Measurements from ENCODE around the gene TNFSF12.
A peak's percentile ranks its signal among the peaks of the same experiment; 100 is the strongest.

Gene TNFSF12

DNA sequence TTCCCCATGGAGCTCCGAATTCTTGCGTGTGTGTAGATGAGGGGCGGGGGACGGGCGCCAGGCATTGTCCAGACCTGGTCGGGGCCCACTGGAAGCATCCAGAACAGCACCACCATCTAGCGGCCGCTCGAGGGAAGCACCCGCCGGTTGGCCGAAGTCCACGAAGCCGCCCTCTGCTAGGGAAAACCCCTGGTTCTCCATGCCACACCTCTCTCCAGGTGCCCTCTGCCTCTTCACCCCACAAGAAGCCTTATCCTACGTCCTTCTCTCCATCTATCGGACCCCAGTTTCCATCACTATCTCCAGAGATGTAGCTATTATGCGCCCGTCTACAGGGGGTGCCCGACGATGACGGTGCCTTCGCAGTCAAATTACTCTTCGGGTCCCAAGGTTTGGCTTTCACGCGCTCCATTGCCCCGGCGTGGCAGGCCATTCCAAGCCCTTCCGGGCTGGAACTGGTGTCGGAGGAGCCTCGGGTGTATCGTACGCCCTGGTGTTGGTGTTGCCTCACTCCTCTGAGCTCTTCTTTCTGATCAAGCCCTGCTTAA lies 12.2 kb downstream of the TNFSF12 start:
- H3K27ac ChIP-seq (ENCODE audit: low read depth, low read length): peak overlapping the region; percentile 99
- peak overlapping the region; percentile 82 for H3K4me3 ChIP-seq (ENCODE audit: low read length)
- peak overlapping the region; percentile 12 for H3K9ac ChIP-seq (ENCODE audit: low read length)
- H3K27me3 ChIP-seq (ENCODE audit: control insufficient read depth, insufficient read depth, low read length): no peaks in the 10 kb centered on the region
- peaks cover 15% of the 10 kb centered on the region for H3K36me3 ChIP-seq (ENCODE audit: control insufficient read depth, insufficient read depth, low read length)
- peaks cover 40% of the 10 kb centered on the region for H3K4me1 ChIP-seq (ENCODE audit: control insufficient read depth, insufficient read depth, low read length)

DNA sequence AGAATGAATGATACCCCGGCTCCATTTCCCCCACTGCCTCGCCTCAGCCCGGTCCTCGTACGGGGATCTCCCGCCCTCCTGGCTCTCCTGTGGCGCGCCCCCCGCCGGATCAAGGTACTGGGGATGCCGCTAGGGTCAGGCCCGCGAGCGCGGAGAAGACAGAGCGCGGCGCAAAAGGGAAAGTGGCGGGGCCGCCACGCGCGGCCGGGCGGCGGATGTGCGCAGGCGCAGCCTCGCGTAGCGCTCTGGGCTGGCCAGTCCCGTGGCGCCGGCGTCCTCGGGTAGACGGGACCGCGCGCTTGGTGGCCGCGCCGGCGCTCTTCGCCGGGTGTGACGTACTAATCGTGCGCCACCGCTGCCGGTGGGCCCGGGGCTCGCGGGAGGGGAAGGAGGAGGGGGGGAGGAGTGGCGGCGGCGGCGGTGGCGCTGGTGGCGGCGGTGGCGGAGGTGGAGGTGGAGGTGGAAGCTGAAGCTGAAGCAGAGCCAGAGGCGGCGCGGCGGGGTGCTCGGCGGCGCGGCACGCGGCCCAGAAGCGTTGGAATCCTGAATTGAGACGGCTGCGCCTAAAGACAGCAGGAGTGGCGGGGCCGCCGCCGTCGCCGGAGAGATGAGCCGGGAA lies 12.8 kb downstream of the TNFSF12 start, which contains the start of gene SENP3:
Gene SENP3, plus strand, starts transcription at position 331 of the 619 bp plus-strand sequence. CDS start 1,158 bp downstream, outside the sequence.
- H3K27me3 ChIP-seq (ENCODE audit: control insufficient read depth, insufficient read depth, low read length): no peaks in the 10 kb centered on the region
- H3K27ac ChIP-seq (ENCODE audit: low read depth, low read length): peak within 1 kb of the TSS; percentile 99
- peaks cover 15% of the 10 kb centered on the region for H3K36me3 ChIP-seq (ENCODE audit: control insufficient read depth, insufficient read depth, low read length)
- H3K4me3 ChIP-seq (ENCODE audit: low read length): peak within 1 kb of the TSS; percentile 82
- peaks cover 40% of the 10 kb centered on the region for H3K4me1 ChIP-seq (ENCODE audit: control insufficient read depth, insufficient read depth, low read length)
- peak within 1 kb of the TSS; percentile 33 for H3K9ac ChIP-seq (ENCODE audit: low read length)

DNA sequence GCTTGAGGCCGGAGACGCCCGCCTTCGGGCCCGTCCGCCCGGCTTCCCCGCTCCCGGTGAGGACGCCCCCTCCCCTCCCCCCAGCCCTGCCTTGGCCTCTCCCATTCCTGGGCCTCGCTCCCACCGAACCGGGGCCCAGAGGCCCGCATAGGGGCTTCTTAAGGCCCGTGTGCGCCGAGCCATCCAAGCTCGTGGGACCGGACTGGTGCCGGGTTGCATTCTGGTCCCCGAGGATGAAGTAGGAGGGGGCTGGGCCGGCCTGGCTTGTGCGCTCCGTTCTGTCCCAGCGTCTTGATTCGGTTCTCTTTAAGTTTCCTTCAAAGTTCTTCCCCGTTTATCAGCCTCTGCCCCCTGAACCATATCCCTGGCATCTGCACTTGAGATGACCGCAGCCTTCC lies 13.3 kb downstream of the TNFSF12 start:
- H3K27ac ChIP-seq (ENCODE audit: low read depth, low read length): peak overlapping the region; percentile 87

DNA sequence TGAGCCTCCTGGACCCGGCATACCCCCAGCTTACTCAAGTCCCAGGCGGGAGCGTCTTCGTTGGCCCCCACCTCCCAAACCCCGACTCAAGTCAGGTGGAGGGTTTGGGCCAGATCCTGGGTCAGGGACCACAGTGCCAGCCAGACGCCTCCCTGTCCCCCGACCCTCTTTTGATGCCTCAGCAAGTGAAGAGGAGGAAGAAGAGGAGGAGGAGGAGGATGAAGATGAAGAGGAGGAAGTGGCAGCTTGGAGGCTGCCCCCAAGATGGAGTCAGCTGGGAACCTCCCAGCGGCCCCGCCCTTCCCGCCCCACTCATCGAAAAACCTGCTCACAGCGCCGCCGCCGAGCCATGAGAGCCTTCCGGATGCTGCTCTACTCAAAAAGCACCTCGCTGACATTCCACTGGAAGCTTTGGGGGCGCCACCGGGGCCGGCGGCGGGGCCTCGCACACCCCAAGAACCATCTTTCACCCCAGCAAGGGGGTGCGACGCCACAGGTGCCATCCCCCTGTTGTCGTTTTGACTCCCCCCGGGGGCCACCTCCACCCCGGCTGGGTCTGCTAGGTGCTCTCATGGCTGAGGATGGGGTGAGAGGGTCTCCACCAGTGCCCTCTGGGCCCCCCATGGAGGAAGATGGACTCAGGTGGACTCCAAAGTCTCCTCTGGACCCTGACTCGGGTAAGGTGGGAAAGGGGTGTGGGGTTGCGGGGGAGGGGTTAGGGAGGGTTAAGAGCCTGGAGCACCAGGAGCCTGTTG lies 14.4 kb downstream of the TNFSF12 start:
- Histone ChIP-seq H3K27me3 (ENCODE audit: control insufficient read depth, insufficient read depth, low read length) (no peaks in the 10 kb centered on the region), H3K4me1 (ENCODE audit: control insufficient read depth, insufficient read depth, low read length) (peaks cover 34% of the 10 kb centered on the region), H3K27ac (ENCODE audit: low read depth, low read length) (no peak overlapping the region), H3K4me3 (ENCODE audit: low read length) (no peak overlapping the region), H3K9ac (ENCODE audit: low read length) (no peak overlapping the region), H3K36me3 (ENCODE audit: control insufficient read depth, insufficient read depth, low read length) (peaks cover 21% of the 10 kb centered on the region)

More for the DNA sequence above, 13.3 kb downstream of the TNFSF12 start:
- Histone ChIP-seq H3K27me3 (ENCODE audit: control insufficient read depth, insufficient read depth, low read length) (no peaks in the 10 kb centered on the region), H3K4me3 (ENCODE audit: low read length) (peak overlapping the region; percentile 79), H3K4me1 (ENCODE audit: control insufficient read depth, insufficient read depth, low read length) (peaks cover 40% of the 10 kb centered on the region), H3K36me3 (ENCODE audit: control insufficient read depth, insufficient read depth, low read length) (peaks cover 19% of the 10 kb centered on the region), H3K9ac (ENCODE audit: low read length) (peak overlapping the region; percentile 2)

DNA sequence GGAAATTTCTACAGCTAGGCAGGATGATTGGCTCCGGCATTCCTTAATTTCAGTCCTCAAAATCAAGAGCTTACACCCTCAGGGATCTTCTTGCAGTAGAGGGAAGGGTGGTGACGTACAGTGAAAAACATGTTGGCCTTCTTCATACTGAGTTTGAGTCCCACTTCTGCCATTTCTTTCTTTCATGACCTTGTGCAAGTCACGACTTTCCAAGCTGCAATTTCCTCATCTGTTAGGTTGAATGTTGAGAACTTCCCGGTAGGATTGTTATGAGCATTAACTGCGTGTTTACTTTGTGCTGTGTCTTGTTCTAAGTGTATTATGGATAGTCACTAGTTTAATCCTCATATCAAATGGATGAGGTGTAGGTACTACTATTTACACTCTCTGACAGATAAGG lies 20.7 kb downstream of the TNFSF12 start:
- Histone ChIP-seq H3K36me3 (ENCODE audit: control insufficient read depth, insufficient read depth, low read length) (peaks cover 35% of the 10 kb centered on the region), H3K27me3 (ENCODE audit: control insufficient read depth, insufficient read depth, low read length) (no peaks in the 10 kb centered on the region), H3K4me1 (ENCODE audit: control insufficient read depth, insufficient read depth, low read length) (peaks cover 1% of the 10 kb centered on the region), H3K9ac (ENCODE audit: low read length) (no peak overlapping the region), H3K4me3 (ENCODE audit: low read length) (no peak overlapping the region), H3K27ac (ENCODE audit: low read depth, low read length) (no peak overlapping the region)

DNA sequence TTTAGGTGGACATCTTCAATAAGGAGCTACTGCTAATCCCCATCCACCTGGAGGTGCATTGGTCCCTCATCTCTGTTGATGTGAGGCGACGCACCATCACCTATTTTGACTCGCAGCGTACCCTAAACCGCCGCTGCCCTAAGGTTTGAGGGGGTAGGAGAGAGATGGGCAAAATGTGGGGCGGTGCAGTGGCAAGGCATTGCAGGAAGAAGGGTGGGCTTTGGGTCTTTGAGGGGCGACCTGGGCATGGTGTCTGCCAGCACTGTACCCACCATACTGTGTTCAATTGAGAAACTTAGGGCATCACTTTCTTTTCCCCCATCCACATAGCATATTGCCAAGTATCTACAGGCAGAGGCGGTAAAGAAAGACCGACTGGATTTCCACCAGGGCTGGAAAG lies 21.5 kb downstream of the TNFSF12 start:
- H3K27ac ChIP-seq (ENCODE audit: low read depth, low read length): no peak overlapping the region
- no peaks in the 10 kb centered on the region for H3K27me3 ChIP-seq (ENCODE audit: control insufficient read depth, insufficient read depth, low read length)
- H3K36me3 ChIP-seq (ENCODE audit: control insufficient read depth, insufficient read depth, low read length): peaks cover 35% of the 10 kb centered on the region
- H3K9ac ChIP-seq (ENCODE audit: low read length): no peak overlapping the region
- no peak overlapping the region for H3K4me3 ChIP-seq (ENCODE audit: low read length)
- H3K4me1 ChIP-seq (ENCODE audit: control insufficient read depth, insufficient read depth, low read length): peaks cover 3% of the 10 kb centered on the region

DNA sequence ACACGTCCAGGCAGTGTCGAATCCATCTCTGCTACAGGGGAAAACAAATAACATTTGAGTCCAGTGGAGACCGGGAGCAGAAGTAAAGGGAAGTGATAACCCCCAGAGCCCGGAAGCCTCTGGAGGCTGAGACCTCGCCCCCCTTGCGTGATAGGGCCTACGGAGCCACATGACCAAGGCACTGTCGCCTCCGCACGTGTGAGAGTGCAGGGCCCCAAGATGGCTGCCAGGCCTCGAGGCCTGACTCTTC lies 23.4 kb downstream of the TNFSF12 start:
- peak overlapping the region; percentile 77 for H3K27ac ChIP-seq (ENCODE audit: low read depth, low read length)
- peaks cover 3% of the 10 kb centered on the region for H3K4me1 ChIP-seq (ENCODE audit: control insufficient read depth, insufficient read depth, low read length)
- peaks cover 48% of the 10 kb centered on the region for H3K36me3 ChIP-seq (ENCODE audit: control insufficient read depth, insufficient read depth, low read length)

DNA sequence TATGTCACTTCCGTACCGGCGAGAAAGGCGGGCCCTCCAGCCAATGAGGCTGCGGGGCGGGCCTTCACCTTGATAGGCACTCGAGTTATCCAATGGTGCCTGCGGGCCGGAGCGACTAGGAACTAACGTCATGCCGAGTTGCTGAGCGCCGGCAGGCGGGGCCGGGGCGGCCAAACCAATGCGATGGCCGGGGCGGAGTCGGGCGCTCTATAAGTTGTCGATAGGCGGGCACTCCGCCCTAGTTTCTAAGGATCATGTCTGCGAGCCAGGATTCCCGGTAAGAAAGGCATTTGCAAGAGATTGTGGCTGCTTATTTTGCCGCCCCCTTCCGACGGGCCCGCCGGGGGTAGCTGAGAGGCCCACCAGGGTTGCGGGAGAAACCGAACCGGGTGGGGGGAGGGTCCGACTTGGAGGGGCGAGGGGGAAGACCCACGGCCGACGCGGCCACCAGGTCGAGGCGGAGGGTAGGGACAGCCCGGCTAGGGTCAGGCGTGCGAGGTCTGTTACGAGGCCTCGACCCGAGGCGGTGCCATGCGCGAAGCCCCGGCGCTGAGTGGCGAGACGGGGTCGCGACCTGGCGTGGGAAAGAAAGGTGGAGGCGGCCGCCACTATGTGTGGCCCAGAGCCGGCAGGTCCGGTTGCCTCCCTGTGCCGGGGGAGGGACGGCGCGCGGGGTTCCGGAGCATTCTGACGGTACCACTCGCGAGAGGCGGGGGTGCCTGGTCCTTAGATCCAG lies 23.9 kb downstream of the TNFSF12 start:
- Histone ChIP-seq H3K4me1 (ENCODE audit: control insufficient read depth, insufficient read depth, low read length) (peaks cover 3% of the 10 kb centered on the region), H3K9ac (ENCODE audit: low read length) (peak overlapping the region; percentile 95), H3K27ac (ENCODE audit: low read depth, low read length) (peak overlapping the region; percentile 98), H3K4me3 (ENCODE audit: low read length) (peak overlapping the region; percentile 98), H3K36me3 (ENCODE audit: control insufficient read depth, insufficient read depth, low read length) (peaks cover 50% of the 10 kb centered on the region), H3K27me3 (ENCODE audit: control insufficient read depth, insufficient read depth, low read length) (no peaks in the 10 kb centered on the region)

More for the DNA sequence above, 23.4 kb downstream of the TNFSF12 start:
- Histone ChIP-seq H3K4me3 (ENCODE audit: low read length) (peak overlapping the region; percentile 77), H3K9ac (ENCODE audit: low read length) (peak overlapping the region; percentile 67), H3K27me3 (ENCODE audit: control insufficient read depth, insufficient read depth, low read length) (no peaks in the 10 kb centered on the region)

DNA sequence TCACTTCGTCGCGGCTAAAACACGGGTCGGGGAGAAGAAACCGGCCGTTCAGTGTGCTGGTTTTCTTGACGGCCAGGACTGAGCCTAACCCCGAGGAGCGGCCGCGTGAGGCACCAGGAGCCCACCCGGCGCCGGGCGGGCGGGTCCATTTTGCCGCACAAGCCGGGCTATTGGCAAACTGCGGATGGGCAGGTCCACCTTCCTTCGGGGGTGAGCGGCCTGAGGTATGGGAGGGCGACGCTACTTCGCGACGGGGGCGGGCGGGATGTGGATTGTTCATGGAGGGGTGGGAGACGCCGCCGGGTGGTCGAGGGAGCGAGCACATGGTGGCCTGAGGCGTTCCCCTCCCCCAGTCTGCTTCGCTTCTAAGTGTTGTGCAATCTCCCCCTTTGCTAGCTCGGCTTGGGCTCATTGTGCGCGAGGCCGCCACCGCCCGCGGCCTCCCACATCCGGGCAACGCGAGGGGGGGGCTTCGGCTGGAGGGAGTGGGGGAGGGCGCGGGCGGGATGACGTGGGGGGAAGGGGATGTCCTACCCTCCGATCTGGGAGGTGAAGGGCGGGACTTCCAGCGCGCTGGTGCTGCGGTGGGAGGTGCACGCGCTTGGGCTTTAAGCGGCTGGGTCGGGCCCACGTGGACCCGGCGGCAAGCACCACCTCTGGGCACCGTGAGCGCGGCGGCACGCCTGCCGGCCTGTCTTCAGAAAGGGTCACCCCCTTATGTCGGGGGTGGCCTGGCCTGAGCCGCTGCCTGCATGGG lies 24.6 kb downstream of the TNFSF12 start:
- Histone ChIP-seq H3K27ac (ENCODE audit: low read depth, low read length) (peak overlapping the region; percentile 98), H3K27me3 (ENCODE audit: control insufficient read depth, insufficient read depth, low read length) (no peaks in the 10 kb centered on the region), H3K36me3 (ENCODE audit: control insufficient read depth, insufficient read depth, low read length) (peaks cover 58% of the 10 kb centered on the region), H3K4me1 (ENCODE audit: control insufficient read depth, insufficient read depth, low read length) (peaks cover 3% of the 10 kb centered on the region), H3K4me3 (ENCODE audit: low read length) (peak overlapping the region; percentile 98), H3K9ac (ENCODE audit: low read length) (peak overlapping the region; percentile 95)

DNA sequence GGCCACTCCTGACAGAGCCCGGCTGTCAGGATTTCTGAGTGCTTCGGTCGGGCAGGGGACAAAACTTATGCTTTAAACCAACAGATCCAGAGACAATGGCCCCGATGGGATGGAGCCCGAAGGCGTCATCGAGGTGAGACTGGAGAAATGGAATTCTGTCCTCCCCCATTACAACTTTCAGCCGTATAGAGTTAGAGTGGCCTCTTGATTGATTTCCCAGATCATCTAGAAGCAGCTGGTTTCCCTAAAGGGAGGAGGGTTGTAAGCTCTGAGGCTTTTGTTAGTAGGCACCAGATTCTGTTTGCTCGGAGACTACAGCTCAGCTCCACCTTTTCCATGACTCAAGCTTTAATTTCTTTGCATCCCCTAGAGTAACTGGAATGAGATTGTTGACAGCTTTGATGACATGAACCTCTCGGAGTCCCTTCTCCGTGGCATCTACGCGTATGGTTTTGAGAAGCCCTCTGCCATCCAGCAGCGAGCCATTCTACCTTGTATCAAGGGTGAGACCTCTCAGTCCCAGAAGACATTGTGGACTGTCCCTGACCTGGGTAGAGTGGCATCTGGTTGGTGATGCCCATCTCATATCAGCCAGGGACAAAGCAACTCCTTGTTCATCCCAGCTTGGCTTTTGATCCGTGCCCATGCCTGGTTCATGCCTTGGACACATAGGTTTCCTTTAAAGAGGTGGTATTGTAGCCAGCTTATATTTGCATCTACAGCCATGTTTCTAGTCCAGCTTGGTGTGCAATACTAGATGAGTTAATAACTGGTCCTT lies 25.5 kb downstream of the TNFSF12 start:
- Histone ChIP-seq H3K4me1 (ENCODE audit: control insufficient read depth, insufficient read depth, low read length) (peaks cover 3% of the 10 kb centered on the region), H3K27ac (ENCODE audit: low read depth, low read length) (peak overlapping the region; percentile 98), H3K27me3 (ENCODE audit: control insufficient read depth, insufficient read depth, low read length) (no peaks in the 10 kb centered on the region), H3K9ac (ENCODE audit: low read length) (no peak overlapping the region), H3K36me3 (ENCODE audit: control insufficient read depth, insufficient read depth, low read length) (peaks cover 63% of the 10 kb centered on the region), H3K4me3 (ENCODE audit: low read length) (peak overlapping the region; percentile 98)

DNA sequence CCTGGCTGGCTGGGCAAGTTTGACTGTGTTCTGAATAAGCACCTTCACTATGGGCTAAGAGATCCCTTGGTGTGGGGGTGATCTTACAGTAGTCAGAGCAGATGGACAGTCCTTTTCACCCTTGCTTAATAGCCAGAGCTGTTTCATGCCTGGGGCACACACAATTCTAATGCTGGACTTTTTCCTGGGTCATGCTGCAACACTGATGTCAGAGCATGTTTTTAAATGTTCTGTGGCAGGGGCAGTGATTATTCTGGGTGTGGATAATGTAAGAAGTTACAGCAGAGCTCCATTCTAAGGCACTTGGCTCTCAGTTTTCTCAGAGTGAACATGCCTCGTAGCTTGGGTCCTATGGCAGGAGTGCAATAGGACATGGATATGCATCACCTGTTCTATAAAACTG lies 26.6 kb downstream of the TNFSF12 start:
- H3K36me3 ChIP-seq (ENCODE audit: control insufficient read depth, insufficient read depth, low read length): peaks cover 53% of the 10 kb centered on the region
- H3K4me1 ChIP-seq (ENCODE audit: control insufficient read depth, insufficient read depth, low read length): peaks cover 3% of the 10 kb centered on the region
- H3K9ac ChIP-seq (ENCODE audit: low read length): no peak overlapping the region

More for the DNA sequence above, 26.6 kb downstream of the TNFSF12 start:
- no peaks in the 10 kb centered on the region for H3K27me3 ChIP-seq (ENCODE audit: control insufficient read depth, insufficient read depth, low read length)
- no peak overlapping the region for H3K4me3 ChIP-seq (ENCODE audit: low read length)
- no peak overlapping the region for H3K27ac ChIP-seq (ENCODE audit: low read depth, low read length)

All from rectal smooth muscle tissue (tissue), 1 donor.